ENCODE results near the gene IFI16. TPM values are rescaled to one million over a fixed set of nuclear protein-coding genes. Genes with fewer than 3 reads are reported as not detected.
"Not testable (repeated sequence)": the region's sequence is repeated elsewhere in the genome, so short reads cannot be mapped to it uniquely, and the experiment has no call there.

Gene IFI16
- 100 TPM for total RNA-seq

DNA sequence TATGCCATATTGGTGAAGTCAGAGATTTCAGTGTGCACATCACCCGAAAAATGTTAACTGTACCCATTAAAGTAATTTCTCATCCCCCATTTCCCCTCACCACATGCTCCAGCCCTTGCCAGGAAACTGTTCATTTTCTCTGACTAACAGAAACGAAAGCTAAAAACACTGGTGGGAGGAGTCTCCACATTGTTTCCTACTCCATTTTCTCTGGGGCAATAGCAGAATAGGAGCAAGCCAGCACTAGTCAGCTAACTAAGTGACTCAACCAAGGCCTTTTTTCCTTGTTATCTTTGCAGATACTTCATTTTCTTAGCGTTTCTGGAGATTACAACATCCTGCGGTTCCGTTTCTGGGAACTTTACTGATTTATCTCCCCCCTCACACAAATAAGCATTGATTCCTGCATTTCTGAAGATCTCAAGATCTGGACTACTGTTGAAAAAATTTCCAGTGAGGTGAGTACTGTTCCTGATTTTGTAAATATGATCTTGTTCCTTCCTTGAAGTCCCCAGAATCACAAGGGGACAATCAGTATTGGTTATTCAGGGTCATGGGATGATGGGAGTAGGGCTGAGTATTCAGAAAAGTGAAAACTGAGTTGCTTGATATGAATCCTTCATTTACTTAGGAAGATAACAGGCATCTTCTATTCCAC is at the start of gene IFI16:
Gene IFI16 (plus strand): TSS at position 204 of the 658 bp plus-strand sequence. CDS start 4,774 bp downstream, outside the sequence.
- peak; percentile 93 for ATAC-seq

DNA sequence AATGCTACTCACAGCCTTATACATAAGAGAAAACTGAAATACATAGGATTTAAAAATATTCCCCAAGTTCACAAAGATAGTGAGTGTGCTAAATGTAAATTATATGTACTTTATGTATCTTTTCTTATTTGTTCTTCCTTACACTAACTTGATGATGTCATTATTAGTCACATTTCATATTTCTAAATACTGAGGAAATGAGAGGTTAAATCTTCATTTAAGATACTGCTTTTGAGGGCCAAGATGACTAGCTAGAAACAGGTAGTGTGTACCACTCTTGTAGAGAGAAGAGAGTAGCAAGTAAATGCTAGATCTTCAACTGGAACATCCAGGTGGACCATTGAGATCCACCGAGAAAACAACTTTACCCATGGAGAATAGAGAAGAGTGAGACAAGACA is 48.5 kb upstream of the IFI16 start:
- no peak for ATAC-seq

GRCh38 chr1:158962983-158963382 is 46.7 kb upstream of the IFI16 start:
- no peak for ATAC-seq

GRCh38 chr1:158969166-158969565 is 40.5 kb upstream of the IFI16 start:
- ATAC-seq, result peak; percentile 83

GRCh38 chr1:158969855-158970254 is 39.9 kb upstream of the IFI16 start:
- peak; percentile 94 for ATAC-seq

- peak; percentile 31 for ATAC-seq
Measured at GRCh38 chr1:158972841-158973240, 36.9 kb upstream of the IFI16 start.

- ATAC-seq, result no peak
Measured at GRCh38 chr1:158976219-158976618, 33.5 kb upstream of the IFI16 start.

GRCh38 chr1:158978730-158979129 is 31.0 kb upstream of the IFI16 start:
- no peak for ATAC-seq

DNA sequence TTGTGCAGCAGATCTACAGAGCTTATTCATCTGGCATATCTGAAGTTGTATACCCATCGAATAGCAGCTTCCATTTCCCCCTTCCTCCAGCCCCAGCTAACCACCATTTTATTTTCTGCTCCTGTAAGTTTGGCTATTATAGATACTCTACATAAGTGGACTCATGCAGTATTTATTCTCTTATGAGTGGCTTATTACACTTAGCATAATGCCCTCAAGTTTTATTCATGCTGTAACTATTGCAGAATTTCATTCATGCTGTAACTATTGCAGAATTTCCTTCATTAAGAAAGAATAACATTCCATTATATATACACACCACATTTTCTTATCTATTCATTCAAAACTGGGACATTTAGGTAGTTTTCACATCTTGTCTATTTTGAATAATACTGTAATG is 30.5 kb upstream of the IFI16 start:
- ATAC-seq, result no peak

DNA sequence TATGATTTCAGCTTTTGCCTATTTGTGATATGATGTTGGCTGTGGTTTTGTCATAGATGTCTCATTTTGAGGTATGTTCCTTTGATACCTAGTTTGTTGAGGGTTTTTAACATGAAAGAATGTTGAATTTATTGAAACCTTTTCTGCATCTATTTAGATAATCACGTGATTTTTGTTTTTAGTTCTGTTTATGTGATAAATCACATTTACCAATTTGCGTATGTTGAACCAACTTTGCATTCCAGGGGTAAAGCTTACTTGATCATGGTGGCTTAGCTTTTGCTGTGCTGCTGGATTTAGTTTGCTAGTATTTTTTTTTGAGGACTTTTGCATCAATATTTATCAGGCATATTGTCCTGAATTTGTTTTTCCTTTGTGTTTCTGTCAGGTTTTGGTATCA is 26.5 kb upstream of the IFI16 start:
- ATAC-seq, result no peak

DNA sequence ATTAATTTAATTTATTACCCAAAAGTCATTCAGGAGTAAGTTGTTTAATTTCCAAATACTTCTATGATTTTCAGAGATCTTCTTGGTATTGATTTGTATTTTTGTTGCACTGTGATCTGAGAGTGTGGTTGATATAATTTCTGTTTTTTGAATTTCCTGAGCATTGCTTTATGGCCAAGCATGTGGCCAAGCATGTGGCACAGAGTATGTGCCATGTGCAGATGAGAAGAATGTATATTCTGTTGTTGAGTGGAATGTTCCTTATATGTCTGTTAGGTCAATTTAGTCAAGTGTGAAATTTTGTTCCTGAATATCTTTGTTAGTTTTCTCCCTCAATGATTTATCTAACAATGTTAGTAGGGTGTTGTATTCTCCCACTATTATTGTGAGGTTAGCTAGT is 25.3 kb upstream of the IFI16 start:
- no peak for ATAC-seq

- no peak for ATAC-seq
Measured at GRCh38 chr1:158989424-158989823, 20.3 kb upstream of the IFI16 start.

DNA sequence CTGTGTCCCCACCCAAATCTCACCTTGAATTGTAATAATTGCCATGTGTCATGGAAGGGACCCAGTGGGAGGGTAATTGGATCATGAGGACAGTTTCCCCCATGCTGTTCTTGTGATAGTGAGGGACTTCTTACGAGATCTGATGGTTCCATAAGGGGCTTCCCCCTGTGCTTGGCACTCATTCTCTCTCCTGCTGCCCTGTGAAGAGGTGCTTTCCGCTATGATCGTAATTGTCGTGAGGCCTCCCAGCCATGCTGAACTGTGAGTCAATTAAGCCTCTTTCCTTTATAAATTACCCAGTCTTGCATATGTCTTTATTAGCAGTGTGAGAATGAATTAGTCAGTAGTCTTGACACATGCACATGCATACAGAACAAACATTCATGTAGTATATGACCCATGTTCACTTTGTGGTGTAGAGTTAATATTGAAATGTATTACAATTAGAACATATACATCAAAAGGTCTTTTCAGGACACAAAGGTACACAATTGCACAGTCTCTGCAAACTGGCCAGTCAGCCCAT is 16.9 kb upstream of the IFI16 start:
- no peak for ATAC-seq

DNA sequence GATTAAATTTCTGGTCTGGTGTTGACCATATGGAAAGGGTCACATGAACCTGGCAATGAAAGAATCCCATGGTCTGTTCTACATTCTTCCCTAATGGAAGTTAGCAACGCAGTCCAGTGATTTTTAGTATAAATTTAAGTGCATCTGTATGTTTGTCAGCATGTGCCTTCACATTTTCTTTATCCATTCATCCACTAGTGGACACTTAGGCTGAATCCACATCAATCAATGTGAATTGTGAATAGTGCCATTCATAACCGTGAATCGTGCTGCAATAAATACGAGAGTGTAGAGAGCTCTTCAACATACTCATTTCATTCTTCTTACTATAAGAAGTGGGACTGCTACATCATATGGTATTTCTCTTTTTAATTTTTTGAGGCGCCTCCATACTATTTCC is 12.7 kb upstream of the IFI16 start:
- ATAC-seq, result no peak

GRCh38 chr1:158998037-158998780 is 11.5 kb upstream of the IFI16 start:
- no peak for ATAC-seq

- peak; percentile 59 for ATAC-seq
Measured at GRCh38 chr1:158998781-158999161, 10.9 kb upstream of the IFI16 start.

DNA sequence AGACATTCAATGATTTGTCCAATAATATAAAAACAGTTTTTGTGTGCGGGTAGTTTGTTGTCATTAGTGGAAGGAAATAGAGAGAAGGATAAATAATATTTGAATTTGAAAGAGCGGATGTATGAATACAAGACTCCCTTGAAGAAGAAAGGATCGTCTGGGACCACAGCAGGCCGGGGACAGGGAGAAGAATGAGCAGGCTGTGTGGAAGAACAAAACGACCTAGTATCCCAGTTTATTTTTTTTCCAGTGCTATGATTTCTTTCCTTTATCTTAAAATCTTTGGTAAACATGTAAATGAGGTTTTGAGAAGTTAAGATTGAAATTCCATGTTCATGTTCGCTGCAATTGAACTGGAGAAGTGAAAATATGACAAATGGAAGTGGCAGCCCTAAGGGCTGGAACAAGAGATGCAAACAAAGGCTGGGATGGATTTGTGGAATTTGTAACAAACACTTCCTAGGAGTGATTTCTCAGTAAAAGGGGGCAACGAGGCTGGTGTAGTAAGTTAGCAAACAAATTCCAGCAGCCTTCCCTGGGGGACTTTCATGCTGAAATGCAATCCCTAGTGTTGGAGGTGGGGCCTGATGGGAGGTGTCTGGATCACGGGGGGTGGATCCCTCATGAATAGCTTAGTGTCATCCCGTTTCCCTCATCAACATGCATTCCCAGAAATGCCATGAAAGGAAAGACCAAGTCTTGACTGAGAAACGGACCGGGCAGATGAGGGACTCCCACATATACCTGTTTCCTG is 10.2 kb upstream of the IFI16 start:
- peak; percentile 70 for ATAC-seq

DNA sequence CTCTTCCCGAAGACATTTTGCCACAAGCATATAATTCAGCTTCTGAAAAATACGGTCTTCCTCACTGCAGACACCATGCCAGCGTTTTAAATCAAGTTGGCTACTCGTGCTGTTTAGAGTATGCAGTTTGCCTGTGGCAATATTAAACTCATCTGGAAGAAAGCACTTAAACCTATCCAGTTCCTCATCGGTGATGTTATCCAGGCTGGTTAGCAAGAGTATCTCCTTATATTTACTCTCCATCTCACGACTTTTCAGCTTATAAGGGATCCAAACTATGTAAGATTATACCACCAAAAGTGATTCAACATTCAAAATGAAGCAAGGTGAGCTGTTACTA is 9.7 kb upstream of the IFI16 start:
- ATAC-seq, result peak; percentile 51

DNA sequence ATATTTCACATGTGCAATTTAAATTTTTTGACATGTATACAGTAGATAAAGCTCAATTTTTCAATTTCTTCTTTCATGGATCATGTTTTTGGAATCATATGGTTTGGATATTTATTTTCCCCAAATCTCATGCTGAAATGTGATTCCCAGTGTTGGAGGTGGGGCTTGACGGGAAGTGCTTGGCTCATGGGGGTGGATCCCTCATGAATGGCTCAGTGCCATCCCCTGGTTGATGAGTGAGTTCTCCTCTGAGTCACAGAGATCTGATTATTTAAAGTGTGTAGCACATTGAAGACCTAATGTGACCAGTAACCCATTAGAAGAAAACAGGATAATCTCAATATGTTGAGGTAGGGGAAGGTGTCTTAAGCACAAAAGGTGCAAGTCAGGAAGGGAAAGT is 9.1 kb upstream of the IFI16 start:
- peak; percentile 86 for ATAC-seq

DNA sequence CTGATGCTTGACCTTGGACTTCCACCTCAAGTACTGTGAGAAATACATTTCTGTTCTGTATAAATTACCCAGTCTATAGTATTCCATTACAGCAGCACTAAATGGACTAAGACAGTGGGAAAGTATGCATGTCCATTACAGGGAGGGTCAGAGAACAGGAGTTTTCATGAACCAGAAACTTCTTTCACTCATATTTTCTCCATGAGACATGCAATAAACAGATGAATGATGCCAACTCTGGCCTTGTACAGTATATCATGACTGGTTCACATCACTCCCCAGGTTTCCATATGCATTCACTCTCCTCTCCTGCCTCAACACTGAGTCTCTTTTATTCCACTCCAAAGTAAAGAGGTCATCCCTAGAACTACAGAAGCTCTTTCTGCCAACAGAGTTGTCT is 4.5 kb upstream of the IFI16 start:
- ATAC-seq, result no peak

- no peak for ATAC-seq
Measured at GRCh38 chr1:159005676-159006075, 4.0 kb upstream of the IFI16 start.

DNA sequence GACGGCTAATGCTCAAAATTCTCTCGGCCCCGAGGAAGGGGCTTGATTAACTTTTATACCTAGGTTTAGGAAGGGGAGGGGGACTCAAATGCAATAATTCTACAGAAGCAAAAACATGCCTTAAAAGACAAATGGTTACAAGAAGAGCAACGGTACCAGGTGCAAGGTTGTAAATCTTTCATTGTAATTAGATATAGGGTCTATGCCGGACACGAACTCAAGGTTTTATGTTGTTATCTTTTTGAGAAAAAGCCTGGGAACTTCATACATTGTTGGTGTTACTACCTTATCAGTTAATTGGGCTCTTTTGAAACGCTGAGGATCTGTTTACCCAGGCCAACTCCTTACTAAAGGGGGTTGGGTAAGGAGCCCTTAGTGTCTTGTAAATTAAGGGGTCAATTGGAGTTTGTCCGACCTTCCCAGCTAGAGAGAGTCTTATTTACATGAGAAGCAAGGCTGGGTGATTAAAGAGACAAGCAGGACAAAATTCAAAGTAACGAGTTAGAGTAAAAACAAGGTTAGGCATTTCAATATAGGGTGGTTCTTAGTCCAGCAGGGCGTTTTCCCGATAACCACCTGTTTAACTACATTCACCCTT is 3.4 kb upstream of the IFI16 start:
- not testable (repeated sequence) for ATAC-seq

GRCh38 chr1:159007726-159008125 is 2.0 kb upstream of the IFI16 start:
- no peak for ATAC-seq

Data from esophagus mucosa (tissue), 1 donor.